HG03432 (cell line): ENCODE data around the gene RAB43.

ENCODE experiments used
- ATAC-seq: cut with Tn5 transposase; IDR thresholded peaks from one replicate; pipeline ENCODE4 v1.9.1; 2021; ENCODE audit warnings: mild to moderate bottlenecking, moderate library complexity; ENCODE audit not compliant: unreplicated experiment

RAB43 gene

DNA sequence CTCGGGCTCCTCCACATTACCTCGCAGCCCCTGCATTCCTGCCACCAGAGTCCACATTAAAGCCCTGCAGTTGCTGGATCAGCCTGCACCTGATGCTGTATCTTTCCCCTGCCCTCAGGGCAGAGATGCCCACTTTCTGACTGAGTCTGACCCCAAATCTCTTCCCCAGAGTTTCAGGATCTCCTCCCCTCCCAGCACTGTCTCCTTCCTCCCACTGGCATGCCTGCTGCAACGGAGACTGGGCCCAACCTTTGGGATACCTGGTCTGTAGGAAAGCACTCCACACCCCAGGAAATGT, 81.6 kb downstream of the RAB43 start:
- ATAC-seq: no peak

DNA sequence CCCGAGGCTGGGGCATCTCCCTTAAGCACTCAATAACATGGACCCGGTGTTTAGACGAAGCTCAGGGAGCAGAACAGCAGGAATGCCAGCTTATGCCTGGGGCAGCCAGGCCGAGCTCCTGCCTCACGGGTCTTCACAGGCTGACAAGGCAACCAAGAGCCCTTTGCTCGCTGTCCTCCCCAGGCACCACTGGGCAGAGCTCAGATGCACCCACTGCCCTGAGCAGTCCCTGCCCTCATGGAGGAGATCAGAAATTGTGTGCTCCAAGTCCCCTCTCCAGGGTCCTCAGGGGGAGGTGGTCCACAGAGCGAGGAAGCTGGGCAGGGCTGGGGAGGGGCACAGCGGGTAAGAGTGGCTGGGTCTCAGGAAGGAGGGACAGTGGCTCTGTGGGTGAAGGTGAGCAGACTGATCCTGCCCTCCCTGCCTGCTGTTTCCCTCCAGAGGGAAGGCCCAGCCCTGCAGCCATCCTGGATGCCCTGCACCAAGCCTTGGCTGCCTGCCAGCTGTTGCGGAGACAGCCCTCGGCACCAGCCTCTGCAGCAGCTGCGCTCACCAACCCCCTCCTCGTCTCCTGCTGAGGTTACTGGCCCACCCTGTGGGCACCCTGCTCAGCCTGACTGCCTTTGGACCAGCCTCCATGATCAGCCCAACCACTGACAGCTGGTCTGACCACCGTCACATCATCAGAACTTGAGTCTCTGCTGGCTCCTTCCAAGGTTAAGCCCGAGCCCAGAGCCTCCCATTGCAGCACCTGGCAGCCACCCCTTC, 82.1 kb downstream of the RAB43 start:
- no peak for ATAC-seq

DNA sequence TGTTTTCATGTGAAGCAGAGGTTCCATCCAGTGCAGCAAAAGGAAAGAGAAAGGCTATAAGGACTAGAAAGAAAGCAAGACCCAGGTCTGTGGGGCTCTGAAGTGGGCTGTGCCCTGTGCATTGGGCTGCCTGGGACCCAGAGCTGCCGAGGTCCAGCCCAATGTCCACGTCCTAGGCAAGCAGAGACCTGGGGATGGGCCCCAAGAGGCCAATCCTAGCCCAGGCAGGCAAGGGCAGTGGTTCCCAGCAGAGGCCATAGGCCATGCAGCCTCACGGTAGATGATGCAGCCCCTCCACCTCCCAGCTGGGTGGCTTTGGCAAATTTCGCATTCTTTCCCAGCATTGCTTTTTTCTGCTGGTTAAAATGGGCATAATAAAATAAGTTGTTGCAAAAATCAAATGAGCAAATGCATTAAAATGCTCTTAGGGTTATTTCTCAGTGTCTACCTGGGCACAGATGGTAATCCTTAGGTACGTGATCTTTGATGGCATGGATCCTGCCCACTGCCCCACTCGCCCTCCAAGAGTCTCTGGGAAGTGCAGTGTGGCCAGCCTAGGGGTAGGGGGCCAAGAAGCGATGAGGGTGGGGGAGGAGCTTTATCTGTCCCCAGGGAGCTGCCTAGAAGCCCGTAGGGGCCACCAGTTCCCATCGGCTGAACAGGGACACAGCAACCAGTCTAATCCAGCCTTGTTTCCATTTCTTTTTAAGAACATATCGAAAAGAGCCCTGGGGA, 83.3 kb downstream of the RAB43 start:
- no peak for ATAC-seq
